HG03139 (cell line): ENCODE data around the gene TMX2.
"Not testable (repeated sequence)": the region's sequence is repeated elsewhere in the genome, so short reads cannot be mapped to it uniquely, and the experiment has no call there.

ENCODE experiments used
- ATAC-seq: cut with Tn5 transposase; IDR thresholded peaks from one replicate; pipeline ENCODE4 v1.9.1; 2021; ENCODE audit not compliant: unreplicated experiment

Gene TMX2

GRCh38 chr11:57711414-57712255 lies 758 bp upstream of the TMX2 start, which contains the start of gene MED19:
TSS of gene MED19 (minus strand) at chr11:57712215. CDS start at chr11:57712179, 36 bp downstream.
- ATAC-seq = peak; percentile 33

GRCh38 chr11:57713835-57714234 lies 1.4 kb downstream of the TMX2 start:
- no peak for ATAC-seq

GRCh38 chr11:57716726-57717125 lies 4.3 kb downstream of the TMX2 start:
- ATAC-seq = not testable (repeated sequence)

- ATAC-seq = no peak
Observed at GRCh38 chr11:57727185-57727584, 14.8 kb downstream of the TMX2 start.

- ATAC-seq = no peak
Observed at GRCh38 chr11:57728829-57729228, 16.4 kb downstream of the TMX2 start.

GRCh38 chr11:57729479-57729878 lies 17.1 kb downstream of the TMX2 start:
- ATAC-seq = no peak

- no peak for ATAC-seq
Observed at GRCh38 chr11:57732661-57733060, 20.3 kb downstream of the TMX2 start.

- ATAC-seq = no peak
Observed at GRCh38 chr11:57735619-57736298, 23.4 kb downstream of the TMX2 start.

- peak; percentile 90 for ATAC-seq
Observed at GRCh38 chr11:57741132-57742086, 29.0 kb downstream of the TMX2 start, which contains the start of gene SELENOH. TSS of gene SELENOH (plus strand) at chr11:57741491. CDS start at chr11:57741596, 105 bp downstream.

GRCh38 chr11:57742087-57742452 lies 29.7 kb downstream of the TMX2 start:
- no peak for ATAC-seq

GRCh38 chr11:57744357-57744756 lies 32.0 kb downstream of the TMX2 start:
- no peak for ATAC-seq

GRCh38 chr11:57745206-57745605 lies 32.8 kb downstream of the TMX2 start:
- no peak for ATAC-seq

- no peak for ATAC-seq
Observed at GRCh38 chr11:57746920-57747319, 34.5 kb downstream of the TMX2 start.

GRCh38 chr11:57751176-57751575 lies 38.8 kb downstream of the TMX2 start:
- ATAC-seq = no peak

- ATAC-seq = no peak
Observed at GRCh38 chr11:57751676-57752253, 39.4 kb downstream of the TMX2 start, which contains the start of gene BTBD18. TSS of gene BTBD18 (minus strand) at chr11:57751819. CDS start at chr11:57751188, 631 bp downstream.

- ATAC-seq = no peak
Observed at GRCh38 chr11:57752954-57753353, 40.6 kb downstream of the TMX2 start.

- no peak for ATAC-seq
Observed at GRCh38 chr11:57758174-57758573, 45.8 kb downstream of the TMX2 start.

- peak; percentile 95 for ATAC-seq
Observed at GRCh38 chr11:57761301-57762234, 49.2 kb downstream of the TMX2 start, which contains the start of gene CTNND1. TSS of gene CTNND1 (plus strand) at chr11:57761802. CDS start at chr11:57791479, 29,677 bp downstream.

- ATAC-seq = no peak
Observed at GRCh38 chr11:57762235-57762861, 50.0 kb downstream of the TMX2 start.
